ENCODE data around the gene KANSL3.

GRCh38 chr2:96616535-96616934 is 21.6 kb downstream of the KANSL3 start:
- no peak for TF ChIP-seq POLR2AphosphoS5 (IDR thresholded peaks at IDR 0.05; ENCODE audit: low read depth)
- TF ChIP-seq EZH2phosphoT487 (IDR thresholded peaks at IDR 0.05; ENCODE audit: unreplicated experiment), result no peak
- TF ChIP-seq REST (IDR thresholded peaks at IDR 0.05; ENCODE audit: unreplicated experiment), result no peak
- TF ChIP-seq CTCF (conservative IDR thresholded peaks at IDR 0.05; ENCODE audit: low read depth in 2 of 2), result no peak
